HT1080 (cell line): ENCODE measurements around the gene SUN5. TPM values are rescaled to one million over a fixed set of nuclear protein-coding genes. Genes with fewer than 3 reads are reported as not detected.

Experiments
- total RNA-seq: library from RNA; depleted of rRNA; stranded (reverse); fragments of >200 nt; shearing (Covaris generic); gene quantifications from 2 replicates; pipeline ENCODE4 v1.2.3, GENCODE V29; 2014; rRNA removed

Gene SUN5
- total RNA-seq, 1 experiment from 2014 or later: not detected

Other genes starting within 250 kb of the SUN5 start
- gene DNMT3B, start 242.0 kb downstream of the SUN5 start, total RNA-seq: 3.1 and 3.9 TPM in 2 replicates
- 114 and 137 TPM in 2 replicates for gene MAPRE1, start 184.5 kb downstream of the SUN5 start, total RNA-seq
- gene EFCAB8, start 145.5 kb downstream of the SUN5 start, total RNA-seq: not detected in 2 replicates
- not detected in 2 replicates for gene BPIFB2, start 3.3 kb upstream of the SUN5 start, total RNA-seq
- not detected in 2 replicates for gene BPIFB6, start 27.2 kb upstream of the SUN5 start, total RNA-seq
- not detected in 2 replicates for gene BPIFB3, start 49.5 kb upstream of the SUN5 start, total RNA-seq
- gene BPIFB4, start 75.2 kb upstream of the SUN5 start, total RNA-seq: 0.10 TPM in 1 of 2 replicates, not detected in the other
- gene BPIFA2, start 163.7 kb upstream of the SUN5 start, total RNA-seq: not detected in 2 replicates
- gene BPIFA3, start 212.9 kb upstream of the SUN5 start, total RNA-seq: not detected in 2 replicates
- gene BPIFA1, start 231.6 kb upstream of the SUN5 start, total RNA-seq: not detected in 2 replicates